ENCODE results near the gene FKRP.
"Not testable (repeated sequence)": the region's sequence is repeated elsewhere in the genome, so short reads cannot be mapped to it uniquely, and the experiment has no call there.

Gene FKRP

DNA sequence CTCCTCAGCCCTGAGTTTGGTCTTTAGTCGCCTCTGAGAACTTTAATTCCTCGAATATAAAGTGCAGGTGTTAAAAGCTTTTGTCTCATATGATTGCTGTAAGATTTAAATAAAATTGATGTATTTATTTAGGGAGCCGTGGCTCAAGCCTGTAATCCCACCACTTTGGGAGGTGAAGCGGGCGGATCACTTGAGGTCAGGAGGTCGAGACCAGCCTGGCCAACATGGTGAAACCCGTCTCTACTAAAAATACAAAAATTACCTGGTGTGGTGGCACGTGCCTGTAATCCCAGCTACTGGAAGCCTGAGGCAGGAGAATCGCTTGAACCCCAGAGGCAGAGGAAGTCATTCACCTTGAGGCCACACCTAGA lies 43.1 kb downstream of the FKRP start:
- Histone ChIP-seq H3K9ac (ENCODE audit: low read depth, low read length) (no peak overlapping the region), H3K4me3 (ENCODE audit: low read length) (peak overlapping the region; percentile 14; the same call in 1 of the 2 replicates), H3K9me3 (ENCODE audit: insufficient read depth, low read depth, low read length) (no peaks in the 10 kb centered on the region), H3K4me1 (ENCODE audit: insufficient read depth, low read length) (peaks cover 2% of the 10 kb centered on the region), H3K27me3 (ENCODE audit: insufficient read depth, low read length) (peaks cover 3% of the 10 kb centered on the region; the same call in 1 of the 2 replicates), H3K36me3 (ENCODE audit: insufficient read depth, low read length) (peaks cover 13% of the 10 kb centered on the region), H3K27ac (ENCODE audit: low read depth, low read length) (no peak overlapping the region)
- WGBS, result 42% methylated on average over 9 of the region's 9 CpGs

DNA sequence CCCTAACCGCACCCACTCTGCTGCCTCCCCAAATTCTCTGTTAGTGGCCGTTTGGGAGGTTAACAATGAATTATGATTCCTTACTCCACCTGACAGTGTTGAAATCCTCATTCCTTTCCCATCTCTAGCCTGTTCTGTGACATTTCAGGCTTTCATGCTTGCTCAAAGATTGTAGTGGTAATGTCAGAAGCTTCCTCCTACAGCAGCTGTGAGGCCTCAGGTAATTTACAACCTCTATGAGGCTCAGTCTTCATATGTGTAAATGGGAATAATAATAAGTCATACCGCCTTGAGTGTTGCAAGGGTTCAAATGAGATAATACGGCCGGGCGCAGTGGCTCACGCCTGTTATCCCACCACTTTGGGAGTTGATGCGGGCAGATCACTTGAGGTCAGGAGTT lies 43.5 kb downstream of the FKRP start:
- Histone ChIP-seq H3K9me3 (ENCODE audit: insufficient read depth, low read depth, low read length) (no peaks in the 10 kb centered on the region), H3K4me3 (ENCODE audit: low read length) (no peak overlapping the region), H3K4me1 (ENCODE audit: insufficient read depth, low read length) (no peaks in the 10 kb centered on the region; the same call in 1 of the 2 replicates), H3K27me3 (ENCODE audit: insufficient read depth, low read length) (peaks cover 3% of the 10 kb centered on the region; the same call in 1 of the 2 replicates), H3K27ac (ENCODE audit: low read depth, low read length) (no peak overlapping the region), H3K9ac (ENCODE audit: low read depth, low read length) (no peak overlapping the region), H3K36me3 (ENCODE audit: insufficient read depth, low read length) (peaks cover 11% of the 10 kb centered on the region; the same call in 1 of the 2 replicates)
- 93% methylated on average over 8 of the region's 8 CpGs for WGBS

DNA sequence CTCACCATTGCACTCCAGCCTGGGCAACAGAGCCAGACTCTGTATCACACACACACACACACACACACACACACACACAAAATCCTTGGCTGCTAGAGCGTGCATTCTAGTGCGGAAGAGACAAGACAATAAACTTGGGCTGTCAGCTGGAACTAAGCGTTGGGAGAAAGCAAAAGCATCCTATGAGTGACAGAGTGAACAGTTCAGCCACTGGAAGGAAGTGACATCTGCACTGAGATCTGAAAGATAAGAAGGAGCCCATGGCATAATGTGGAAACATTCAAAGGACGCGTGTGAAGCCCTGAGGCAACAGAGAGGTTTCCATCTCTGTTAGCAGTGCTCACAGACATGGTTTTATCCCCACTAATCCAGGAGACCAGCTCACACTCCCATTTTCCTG lies 46.1 kb downstream of the FKRP start:
- 92% methylated on average over 5 of the region's 5 CpGs for WGBS
- no peaks in the 10 kb centered on the region for H3K9me3 ChIP-seq (ENCODE audit: insufficient read depth, low read depth, low read length)
- no peaks in the 10 kb centered on the region for H3K4me1 ChIP-seq (ENCODE audit: insufficient read depth, low read length)
- no peak overlapping the region for H3K9ac ChIP-seq (ENCODE audit: low read depth, low read length)
- no peak overlapping the region for H3K27ac ChIP-seq (ENCODE audit: low read depth, low read length)
- H3K36me3 ChIP-seq (ENCODE audit: insufficient read depth, low read length), result no peaks in the 10 kb centered on the region
- H3K4me3 ChIP-seq (ENCODE audit: low read length), result no peak overlapping the region
- peaks cover 3% of the 10 kb centered on the region for H3K27me3 ChIP-seq (ENCODE audit: insufficient read depth, low read length)

DNA sequence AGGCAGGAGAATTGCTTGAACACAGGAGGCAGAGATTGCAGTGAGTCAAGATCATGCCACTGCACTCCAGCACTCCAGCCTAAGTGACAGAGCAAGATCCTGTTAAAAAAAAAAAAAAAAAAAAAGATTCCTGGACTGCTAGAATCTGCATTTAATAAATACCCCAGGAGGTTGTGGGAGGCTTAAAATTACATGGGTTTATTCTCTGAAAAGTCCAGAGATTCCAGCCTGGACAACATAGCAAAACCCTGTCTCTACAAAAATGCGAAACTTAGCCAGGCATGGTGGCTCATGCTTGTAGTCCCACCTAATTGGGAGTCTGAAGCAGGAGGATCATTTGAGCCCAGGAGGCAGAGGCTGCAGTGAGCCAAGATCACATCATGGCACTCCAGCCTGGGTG lies 52.0 kb downstream of the FKRP start:
- no peaks in the 10 kb centered on the region for H3K36me3 ChIP-seq (ENCODE audit: insufficient read depth, low read length)
- H3K4me3 ChIP-seq (ENCODE audit: low read length), result no peak overlapping the region
- H3K27me3 ChIP-seq (ENCODE audit: insufficient read depth, low read length), result no peaks in the 10 kb centered on the region; the same call in 1 of the 2 replicates
- H3K4me1 ChIP-seq (ENCODE audit: insufficient read depth, low read length), result no peaks in the 10 kb centered on the region
- H3K9ac ChIP-seq (ENCODE audit: low read depth, low read length), result no peak overlapping the region
- H3K27ac ChIP-seq (ENCODE audit: low read depth, low read length), result no peak overlapping the region
- H3K9me3 ChIP-seq (ENCODE audit: insufficient read depth, low read depth, low read length), result no peaks in the 10 kb centered on the region
- WGBS, result 88% methylated on average over 1 of the region's 1 CpG

DNA sequence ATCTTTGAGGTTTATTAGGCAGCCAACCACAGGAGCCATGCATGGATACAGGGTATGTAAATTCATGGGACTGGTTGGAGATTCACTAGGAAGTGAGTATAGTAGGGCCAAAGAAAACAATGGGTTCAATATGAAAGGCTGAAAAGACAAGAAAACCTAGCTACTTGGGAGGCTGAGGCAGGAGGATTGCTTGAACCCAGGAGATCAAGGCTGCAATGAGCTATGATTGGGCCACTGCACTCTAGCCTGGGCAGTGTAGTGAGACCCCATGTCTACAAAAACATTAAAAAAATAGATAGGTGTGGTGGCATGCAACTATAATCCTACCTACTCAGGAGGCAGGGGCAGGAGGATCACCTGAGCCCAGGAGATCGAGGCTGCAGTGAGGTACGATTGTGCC lies 52.9 kb downstream of the FKRP start:
- WGBS, result no CpG with 5 or more reads among the region's 2 CpGs
- Histone ChIP-seq H3K27ac (ENCODE audit: low read depth, low read length) (no peak overlapping the region), H3K9me3 (ENCODE audit: insufficient read depth, low read depth, low read length) (no peaks in the 10 kb centered on the region), H3K4me1 (ENCODE audit: insufficient read depth, low read length) (no peaks in the 10 kb centered on the region), H3K36me3 (ENCODE audit: insufficient read depth, low read length) (no peaks in the 10 kb centered on the region), H3K27me3 (ENCODE audit: insufficient read depth, low read length) (no peaks in the 10 kb centered on the region; the same call in 1 of the 2 replicates), H3K9ac (ENCODE audit: low read depth, low read length) (no peak overlapping the region), H3K4me3 (ENCODE audit: low read length) (no peak overlapping the region)

DNA sequence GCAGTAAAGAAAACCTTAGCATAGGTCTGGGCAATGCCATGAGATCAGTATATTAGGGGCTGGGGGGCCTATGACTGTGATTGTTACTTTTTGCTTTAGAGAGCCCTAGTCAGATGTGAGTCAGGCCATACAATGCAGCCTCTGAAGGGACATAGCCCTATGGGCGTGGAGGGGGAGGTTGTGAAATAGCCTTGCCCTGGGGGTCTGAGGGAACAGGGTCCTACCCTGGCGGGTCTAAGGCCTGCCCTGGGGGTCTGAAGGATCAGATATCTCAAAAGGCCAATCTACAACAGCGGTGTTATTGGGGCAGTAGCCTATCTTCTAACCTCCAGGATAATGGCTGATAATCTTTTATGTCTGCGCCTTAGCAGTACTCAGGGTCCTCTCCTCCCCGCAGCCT lies 56.3 kb downstream of the FKRP start:
- 89% methylated on average over 5 of the region's 5 CpGs for WGBS
- H3K27ac ChIP-seq (ENCODE audit: low read depth, low read length), result no peak overlapping the region
- no peaks in the 10 kb centered on the region for H3K9me3 ChIP-seq (ENCODE audit: insufficient read depth, low read depth, low read length)
- H3K4me1 ChIP-seq (ENCODE audit: insufficient read depth, low read length), result no peaks in the 10 kb centered on the region
- H3K9ac ChIP-seq (ENCODE audit: low read depth, low read length), result no peak overlapping the region
- no peaks in the 10 kb centered on the region for H3K27me3 ChIP-seq (ENCODE audit: insufficient read depth, low read length)
- H3K4me3 ChIP-seq (ENCODE audit: low read length), result no peak overlapping the region
- H3K36me3 ChIP-seq (ENCODE audit: insufficient read depth, low read length), result no peaks in the 10 kb centered on the region

DNA sequence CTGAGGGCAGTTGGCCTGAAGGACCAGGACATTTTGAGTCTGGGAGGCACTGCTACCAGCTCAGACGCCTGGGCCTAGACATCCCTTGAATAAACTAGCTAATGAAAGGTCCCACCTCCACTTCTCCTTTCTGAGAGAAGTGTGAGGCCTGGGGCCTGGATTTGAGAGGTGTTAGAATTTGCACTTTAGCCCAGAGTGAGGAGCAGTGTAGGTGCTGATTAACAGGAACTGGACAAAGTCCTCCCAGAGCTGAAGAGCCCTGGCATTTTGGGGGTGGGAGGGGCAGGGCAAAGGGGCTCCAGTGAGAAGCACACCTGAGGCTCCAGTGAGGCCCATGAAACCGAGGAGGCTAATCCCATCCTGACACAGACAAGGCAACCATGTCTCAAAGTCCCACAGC lies 57.7 kb downstream of the FKRP start:
- H3K4me1 ChIP-seq (ENCODE audit: insufficient read depth, low read length), result no peaks in the 10 kb centered on the region
- no peak overlapping the region for H3K27ac ChIP-seq (ENCODE audit: low read depth, low read length)
- no peak overlapping the region for H3K4me3 ChIP-seq (ENCODE audit: low read length)
- H3K27me3 ChIP-seq (ENCODE audit: insufficient read depth, low read length), result no peaks in the 10 kb centered on the region
- 81% methylated on average over 2 of the region's 2 CpGs for WGBS
- H3K9me3 ChIP-seq (ENCODE audit: insufficient read depth, low read depth, low read length), result no peaks in the 10 kb centered on the region
- no peaks in the 10 kb centered on the region for H3K36me3 ChIP-seq (ENCODE audit: insufficient read depth, low read length)
- no peak overlapping the region for H3K9ac ChIP-seq (ENCODE audit: low read depth, low read length)

DNA sequence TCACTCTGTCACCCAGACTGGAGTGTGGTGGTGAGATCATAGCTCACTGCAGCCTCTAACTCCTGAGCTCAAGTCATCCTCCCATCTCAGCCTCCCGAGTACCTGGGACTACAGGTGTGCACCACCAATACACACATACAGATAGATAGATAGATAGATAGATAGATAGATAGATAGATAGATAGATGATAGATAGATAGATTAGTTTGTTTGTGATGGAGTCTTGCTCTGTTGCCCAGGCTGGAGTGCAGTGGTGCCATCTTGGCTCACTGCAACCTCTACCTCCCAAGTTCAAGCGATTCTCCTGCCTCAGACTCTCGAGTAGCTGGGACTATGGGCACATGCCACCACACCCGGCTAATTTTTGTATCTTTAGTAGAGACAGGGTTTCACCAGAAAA lies 58.6 kb downstream of the FKRP start:
- not testable (repeated sequence) for H3K9me3 ChIP-seq (ENCODE audit: insufficient read depth, low read depth, low read length); H3K4me3 ChIP-seq (ENCODE audit: low read length); H3K4me1 ChIP-seq (ENCODE audit: insufficient read depth, low read length); H3K27ac ChIP-seq (ENCODE audit: low read depth, low read length); H3K27me3 ChIP-seq (ENCODE audit: insufficient read depth, low read length); H3K36me3 ChIP-seq (ENCODE audit: insufficient read depth, low read length); H3K9ac ChIP-seq (ENCODE audit: low read depth, low read length)
- 98% methylated on average over 3 of the region's 4 CpGs for WGBS

DNA sequence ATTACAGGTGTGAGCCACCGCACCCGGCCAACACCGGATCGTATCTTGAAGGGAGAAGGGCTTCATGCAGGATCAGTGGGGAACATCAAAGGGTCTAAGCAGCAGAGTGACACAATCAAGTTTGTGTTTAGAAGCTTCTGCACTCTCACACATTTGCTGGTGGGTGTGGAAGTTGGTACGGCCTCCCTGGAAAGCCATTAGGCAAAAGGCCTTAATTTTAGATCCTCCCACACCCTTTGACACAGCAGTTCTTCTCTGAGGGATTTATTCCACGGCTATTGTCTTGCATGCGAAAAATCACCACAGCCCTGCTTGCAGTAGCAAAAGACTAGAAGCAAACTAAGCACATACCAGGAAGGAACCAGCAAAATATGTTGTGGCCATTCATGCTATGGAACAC lies 60.8 kb downstream of the FKRP start:
- Histone ChIP-seq H3K9ac (ENCODE audit: low read depth, low read length) (no peak overlapping the region), H3K9me3 (ENCODE audit: insufficient read depth, low read depth, low read length) (no peaks in the 10 kb centered on the region), H3K4me3 (ENCODE audit: low read length) (no peak overlapping the region), H3K27me3 (ENCODE audit: insufficient read depth, low read length) (no peaks in the 10 kb centered on the region), H3K36me3 (ENCODE audit: insufficient read depth, low read length) (no peaks in the 10 kb centered on the region), H3K4me1 (ENCODE audit: insufficient read depth, low read length) (no peaks in the 10 kb centered on the region), H3K27ac (ENCODE audit: low read depth, low read length) (no peak overlapping the region)
- 94% methylated on average over 7 of the region's 7 CpGs for WGBS

Data from HUES64 (cell line).